ENCODE data around the gene DIABLO. TPM values are rescaled to one million over a fixed set of nuclear protein-coding genes. Genes with fewer than 3 reads are reported as not detected.
"Not testable (repeated sequence)": the region's sequence is repeated elsewhere in the genome, so short reads cannot be mapped to it uniquely, and the experiment has no call there.

Gene DIABLO
- total RNA-seq, 1 experiment from 2014 or later: 61.6 TPM

DNA sequence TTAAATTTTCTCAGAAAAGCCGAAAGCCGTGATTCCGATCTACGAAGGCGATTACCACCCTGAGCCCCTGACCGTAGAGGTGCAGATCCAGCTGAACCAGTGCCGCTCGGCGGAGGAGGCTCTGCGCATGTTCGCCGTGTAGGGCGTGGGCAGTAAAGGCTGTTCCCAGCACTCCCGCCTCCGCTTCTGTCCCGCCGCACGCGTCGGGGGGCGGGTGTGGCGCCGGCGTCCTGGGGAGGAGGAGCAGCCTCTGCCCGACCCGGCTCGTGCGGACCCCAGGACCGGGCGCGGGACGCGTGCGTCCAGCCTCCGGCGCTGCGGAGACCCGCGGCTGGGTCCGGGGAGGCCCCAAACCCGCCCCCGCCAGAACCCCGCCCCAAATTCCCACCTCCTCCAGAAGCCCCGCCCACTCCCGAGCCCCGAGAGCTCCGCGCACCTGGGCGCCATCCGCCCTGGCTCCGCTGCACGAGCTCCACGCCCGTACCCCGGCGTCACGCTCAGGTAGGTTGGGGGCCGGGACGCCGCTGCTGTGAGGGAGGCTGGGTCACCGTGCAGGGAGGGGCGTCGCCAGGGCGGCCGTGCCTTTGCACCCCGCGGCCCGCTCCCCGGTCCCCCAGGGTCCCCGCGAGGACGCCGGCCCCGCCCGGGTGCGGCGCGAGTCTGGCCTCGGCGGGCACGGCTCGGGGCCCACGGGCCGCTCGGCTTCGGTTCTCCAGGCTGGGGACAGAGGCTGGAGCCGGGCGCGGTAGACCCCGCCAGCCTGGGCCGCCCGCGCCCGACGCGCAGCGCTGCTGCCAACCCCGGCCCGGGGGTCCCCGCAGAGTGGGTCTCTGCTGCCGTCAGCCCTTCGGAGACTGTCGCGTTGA, 22.3 kb downstream of the DIABLO start, which contains the start of gene B3GNT4:
B3GNT4 (plus strand) TSS at position 409 of the 866 bp plus-strand sequence. CDS start 910 bp downstream, outside the sequence.
- no peak within 1 kb of the TSS for H3K27ac ChIP-seq
- H3K36me3 ChIP-seq: no peaks in the 10 kb centered on the region; the same call in 1 of the 2 replicates
- H3K4me1 ChIP-seq: no peaks in the 10 kb centered on the region
- H3K27me3 ChIP-seq: no peaks in the 10 kb centered on the region
- peak within 1 kb of the TSS; percentile 57 for H3K4me3 ChIP-seq
- no peaks in the 10 kb centered on the region for H3K9me3 ChIP-seq (replicated peaks)
- peak; percentile 50 to 51 for DNase-seq

DNA sequence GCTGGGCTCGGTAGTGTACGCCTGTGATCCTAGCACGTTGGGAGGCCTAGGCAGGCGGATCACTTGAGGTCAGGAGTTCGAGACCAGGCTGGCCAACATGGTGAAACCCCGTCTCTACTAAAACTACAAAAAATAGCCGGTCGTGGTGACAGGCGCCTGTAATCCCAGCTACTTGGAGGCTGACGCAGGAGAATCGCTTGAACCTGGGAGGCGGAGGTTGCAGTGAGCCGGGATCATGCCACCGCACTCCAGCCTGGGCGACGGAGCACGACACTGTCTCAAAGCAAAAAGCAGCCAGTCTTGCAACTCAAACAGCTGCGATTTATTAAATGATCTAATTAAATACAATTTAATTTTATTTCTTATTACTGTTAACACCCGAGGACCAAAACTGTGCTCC, 23.0 kb downstream of the DIABLO start:
- not testable (repeated sequence) for H3K27me3 ChIP-seq; H3K27ac ChIP-seq; H3K4me1 ChIP-seq; H3K9me3 ChIP-seq (replicated peaks); H3K36me3 ChIP-seq; DNase-seq
- H3K4me3 ChIP-seq: peak overlapping the region; percentile 57

DNA sequence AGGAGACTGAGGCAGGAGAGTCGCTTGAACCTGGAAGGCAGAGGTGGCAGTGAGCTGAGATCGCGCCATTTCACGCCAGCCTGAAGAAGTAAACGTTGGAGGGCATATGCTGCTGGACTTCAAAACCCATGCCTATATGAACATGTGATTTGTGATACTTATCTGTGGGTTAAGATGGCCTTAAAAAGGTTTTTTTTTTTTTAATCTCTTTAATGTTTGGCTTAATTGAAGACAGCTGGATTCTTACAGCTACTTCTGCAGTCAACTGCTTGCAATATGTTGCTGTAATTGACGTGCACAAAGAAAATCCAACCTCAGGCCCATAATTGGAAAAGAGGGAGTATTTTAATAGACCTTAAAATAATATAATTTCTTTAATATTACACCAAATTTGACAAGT, 23.8 kb downstream of the DIABLO start:
- Histone ChIP-seq H3K4me3 (no peak overlapping the region), H3K4me1 (no peaks in the 10 kb centered on the region), H3K27ac (no peak overlapping the region), H3K9me3 (replicated peaks) (no peaks in the 10 kb centered on the region), H3K27me3 (no peaks in the 10 kb centered on the region), H3K36me3 (no peaks in the 10 kb centered on the region; the same call in 1 of the 2 replicates)
- no peak for DNase-seq

DNA sequence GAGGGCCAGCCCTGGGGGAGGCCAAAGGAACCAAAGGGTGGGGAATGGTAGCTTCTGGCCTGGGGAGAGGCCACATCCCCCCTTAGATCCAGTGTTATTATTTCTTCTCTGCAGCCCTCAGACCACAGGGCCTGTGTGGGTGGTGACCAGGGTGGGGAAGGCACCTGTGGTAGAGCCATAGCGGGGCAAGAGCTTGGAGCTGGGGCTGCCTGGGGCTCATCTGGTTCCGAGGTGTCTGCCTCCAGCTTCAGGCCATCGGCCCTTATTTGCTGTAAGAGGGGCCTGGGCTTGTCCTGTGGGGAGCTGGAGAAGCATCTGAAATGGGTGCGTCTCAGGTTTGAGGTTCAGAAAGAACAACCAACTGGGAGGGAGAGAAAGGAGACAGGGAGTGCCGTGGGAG, 24.5 kb downstream of the DIABLO start:
- H3K4me1 ChIP-seq: no peaks in the 10 kb centered on the region
- H3K27me3 ChIP-seq: no peaks in the 10 kb centered on the region
- no peak overlapping the region for H3K4me3 ChIP-seq
- H3K9me3 ChIP-seq (replicated peaks): no peaks in the 10 kb centered on the region
- DNase-seq: no peak
- no peaks in the 10 kb centered on the region for H3K36me3 ChIP-seq
- H3K27ac ChIP-seq: no peak overlapping the region

DNA sequence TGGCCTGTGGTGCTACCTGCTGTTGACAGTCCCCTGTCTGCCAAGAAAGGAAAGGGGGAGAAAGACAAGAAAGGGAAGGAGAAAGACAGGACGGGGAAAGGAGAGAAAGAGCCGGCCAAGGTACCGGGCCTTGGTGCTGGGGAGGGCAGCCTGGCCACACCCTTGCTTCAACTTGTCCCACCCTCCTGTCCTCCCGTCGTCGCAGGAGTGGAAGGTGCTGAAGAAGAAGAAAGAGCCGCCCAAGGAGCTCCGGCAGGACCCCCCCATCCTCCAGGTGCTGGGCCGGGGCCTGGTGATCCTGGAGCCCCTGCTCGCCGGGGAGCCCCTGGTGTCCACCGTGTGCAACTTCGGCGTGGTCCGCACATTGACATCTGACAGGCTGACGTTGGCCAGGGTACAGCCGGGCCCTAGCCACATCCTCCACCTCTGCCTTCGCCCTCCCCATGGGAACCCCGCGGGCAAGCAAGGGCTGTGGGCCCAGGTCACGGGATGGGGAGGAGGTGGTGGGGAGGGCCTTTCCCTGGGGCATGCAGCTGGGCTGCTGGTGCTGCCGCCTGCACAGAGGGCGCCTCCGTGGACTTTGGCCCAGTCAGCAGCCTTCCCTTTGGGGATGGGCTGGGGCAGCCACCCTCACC, 25.2 kb downstream of the DIABLO start:
- Histone ChIP-seq H3K36me3 (no peaks in the 10 kb centered on the region), H3K4me3 (no peak overlapping the region), H3K4me1 (no peaks in the 10 kb centered on the region), H3K27ac (no peak overlapping the region), H3K27me3 (no peaks in the 10 kb centered on the region), H3K9me3 (replicated peaks) (no peaks in the 10 kb centered on the region)
- no peak for DNase-seq

DNA sequence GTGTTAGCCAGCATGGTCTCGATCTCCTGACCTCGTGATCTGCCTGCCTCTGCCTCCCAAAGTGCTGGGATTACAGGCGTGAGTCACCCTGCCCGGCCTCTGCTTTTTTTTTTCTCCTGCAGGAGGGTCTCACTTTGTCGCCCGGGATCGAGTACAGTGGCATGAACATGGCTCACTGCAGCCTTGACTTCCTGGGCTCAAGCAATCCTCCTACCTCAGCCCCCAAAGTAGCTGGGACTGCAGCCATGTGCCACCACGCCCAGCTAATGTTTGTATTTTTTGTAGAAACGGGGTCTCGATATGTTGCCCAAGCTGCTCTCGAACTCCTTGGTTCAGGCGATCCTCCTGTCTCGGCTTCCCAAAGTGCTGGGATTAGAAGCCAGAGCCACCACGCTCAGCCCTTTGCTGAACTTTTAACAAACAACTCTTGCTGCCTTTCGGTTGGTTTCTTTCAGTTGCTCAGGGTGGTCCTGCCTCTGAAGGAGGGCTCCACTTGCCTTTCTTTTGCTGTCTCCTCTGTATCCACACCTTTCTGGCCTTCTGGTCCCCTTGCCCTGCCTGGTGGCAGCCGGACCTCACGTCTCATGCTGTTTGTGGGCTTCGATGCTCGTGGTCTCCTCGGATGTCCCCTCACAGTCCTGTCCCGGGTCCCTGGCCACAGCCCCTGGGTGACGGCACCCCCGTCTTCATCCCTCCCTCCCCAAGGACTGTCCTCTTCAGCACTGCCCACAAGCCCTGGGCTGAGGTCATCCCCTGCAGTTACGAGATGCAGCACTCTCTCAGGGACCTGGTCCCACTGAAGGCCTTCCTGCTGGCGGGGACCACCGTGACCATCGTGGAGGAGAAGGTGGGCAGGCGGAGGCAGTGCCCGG, 26.1 kb downstream of the DIABLO start:
- Histone ChIP-seq H3K9me3 (replicated peaks) (no peaks in the 10 kb centered on the region), H3K27ac (no peak overlapping the region), H3K4me1 (no peaks in the 10 kb centered on the region), H3K36me3 (no peaks in the 10 kb centered on the region), H3K4me3 (no peak overlapping the region), H3K27me3 (no peaks in the 10 kb centered on the region)
- no peak for DNase-seq

DNA sequence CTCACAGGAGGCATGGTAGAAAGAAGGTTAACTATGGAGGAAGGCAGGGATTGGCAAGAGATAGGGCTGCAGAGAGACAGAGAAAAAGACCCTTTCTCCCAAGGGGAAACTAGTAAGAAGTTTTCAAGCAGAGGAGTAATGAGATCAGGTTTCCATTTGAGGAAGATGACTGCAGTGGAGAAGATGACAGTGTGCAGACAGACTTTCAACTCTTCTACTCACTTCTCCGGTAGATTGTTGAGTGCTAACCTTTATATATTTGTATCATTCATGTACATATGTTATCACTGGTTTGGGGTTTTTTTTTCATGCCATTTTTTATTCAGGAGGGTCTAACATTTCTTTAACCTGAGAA, 28.3 kb downstream of the DIABLO start:
- Histone ChIP-seq H3K9me3 (replicated peaks) (no peaks in the 10 kb centered on the region), H3K4me1 (no peaks in the 10 kb centered on the region), H3K36me3 (no peaks in the 10 kb centered on the region), H3K27me3 (no peaks in the 10 kb centered on the region), H3K27ac (no peak overlapping the region), H3K4me3 (no peak overlapping the region)
- no peak for DNase-seq

DNA sequence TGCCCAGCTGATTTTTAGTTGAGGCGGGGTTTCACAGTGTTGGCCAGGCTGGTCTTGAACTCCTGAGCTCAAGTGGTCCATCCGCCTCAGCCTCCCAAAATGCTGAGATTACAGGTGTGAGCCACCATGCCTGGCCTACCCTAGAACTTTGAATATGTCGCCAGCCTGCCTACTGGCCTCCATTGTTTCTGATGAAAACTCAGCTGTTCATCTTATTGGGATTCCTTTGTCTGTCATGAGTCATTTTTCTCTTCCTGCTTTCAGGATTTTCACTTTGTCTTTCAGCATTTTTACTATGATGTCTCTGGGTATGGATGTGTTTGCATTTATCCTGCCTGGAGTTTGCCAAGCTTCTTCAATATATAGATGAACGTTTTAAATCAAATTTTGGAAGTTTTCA, 30.4 kb downstream of the DIABLO start:
- H3K27ac ChIP-seq: no peak overlapping the region
- H3K36me3 ChIP-seq: no peaks in the 10 kb centered on the region
- DNase-seq: no peak

DNA sequence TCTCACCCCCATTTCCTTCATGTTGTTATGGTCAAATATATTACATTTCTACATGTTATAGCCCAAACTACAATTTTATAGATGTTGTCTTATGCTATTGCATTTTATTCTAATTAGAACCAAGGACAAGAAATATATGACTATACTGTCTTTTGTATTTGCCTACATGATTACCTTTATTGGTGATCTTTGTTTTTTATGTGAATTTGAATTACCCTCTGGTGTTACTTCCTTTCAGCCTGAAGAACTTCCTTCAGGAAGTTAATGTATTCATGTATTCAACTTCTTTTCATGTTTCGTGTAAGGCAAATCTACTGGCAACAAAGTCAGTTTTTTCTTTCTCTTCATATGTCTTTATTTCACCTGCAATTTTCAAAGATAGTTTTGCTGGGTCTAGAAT, 31.0 kb downstream of the DIABLO start:
- no peak for DNase-seq
- no peaks in the 10 kb centered on the region for H3K4me1 ChIP-seq
- H3K9me3 ChIP-seq (replicated peaks): no peaks in the 10 kb centered on the region
- no peak overlapping the region for H3K27ac ChIP-seq
- H3K27me3 ChIP-seq: no peaks in the 10 kb centered on the region
- no peak overlapping the region for H3K4me3 ChIP-seq
- no peaks in the 10 kb centered on the region for H3K36me3 ChIP-seq

More for the DNA sequence above, 30.4 kb downstream of the DIABLO start:
- no peak overlapping the region for H3K4me3 ChIP-seq
- no peaks in the 10 kb centered on the region for H3K9me3 ChIP-seq (replicated peaks)
- H3K27me3 ChIP-seq: no peaks in the 10 kb centered on the region
- no peaks in the 10 kb centered on the region for H3K4me1 ChIP-seq

DNA sequence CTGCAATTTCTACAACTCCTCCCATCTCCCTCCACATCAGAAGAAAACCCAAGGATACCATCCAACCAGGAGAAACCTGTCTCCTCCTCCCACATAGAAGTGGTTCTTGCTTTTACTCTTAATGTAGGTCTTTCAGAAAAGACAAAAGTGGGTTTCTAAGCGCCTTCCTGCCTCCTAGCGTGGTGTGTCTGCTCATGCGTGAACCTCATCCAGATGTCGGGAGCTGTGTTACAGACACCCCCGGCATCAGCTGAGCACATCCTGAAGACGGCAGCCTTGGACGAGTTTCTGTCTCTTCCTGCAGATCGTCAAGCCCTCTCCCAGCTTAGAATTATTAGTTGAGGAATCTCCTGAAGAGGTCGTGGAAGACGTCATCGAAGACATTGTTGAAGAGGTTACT, 33.4 kb downstream of the DIABLO start:
- Histone ChIP-seq H3K9me3 (replicated peaks) (no peaks in the 10 kb centered on the region), H3K36me3 (no peaks in the 10 kb centered on the region), H3K4me3 (no peak overlapping the region), H3K27me3 (no peaks in the 10 kb centered on the region), H3K4me1 (peaks cover 4% of the 10 kb centered on the region; the same call in 1 of the 2 replicates), H3K27ac (no peak overlapping the region)
- no peak for DNase-seq

DNA sequence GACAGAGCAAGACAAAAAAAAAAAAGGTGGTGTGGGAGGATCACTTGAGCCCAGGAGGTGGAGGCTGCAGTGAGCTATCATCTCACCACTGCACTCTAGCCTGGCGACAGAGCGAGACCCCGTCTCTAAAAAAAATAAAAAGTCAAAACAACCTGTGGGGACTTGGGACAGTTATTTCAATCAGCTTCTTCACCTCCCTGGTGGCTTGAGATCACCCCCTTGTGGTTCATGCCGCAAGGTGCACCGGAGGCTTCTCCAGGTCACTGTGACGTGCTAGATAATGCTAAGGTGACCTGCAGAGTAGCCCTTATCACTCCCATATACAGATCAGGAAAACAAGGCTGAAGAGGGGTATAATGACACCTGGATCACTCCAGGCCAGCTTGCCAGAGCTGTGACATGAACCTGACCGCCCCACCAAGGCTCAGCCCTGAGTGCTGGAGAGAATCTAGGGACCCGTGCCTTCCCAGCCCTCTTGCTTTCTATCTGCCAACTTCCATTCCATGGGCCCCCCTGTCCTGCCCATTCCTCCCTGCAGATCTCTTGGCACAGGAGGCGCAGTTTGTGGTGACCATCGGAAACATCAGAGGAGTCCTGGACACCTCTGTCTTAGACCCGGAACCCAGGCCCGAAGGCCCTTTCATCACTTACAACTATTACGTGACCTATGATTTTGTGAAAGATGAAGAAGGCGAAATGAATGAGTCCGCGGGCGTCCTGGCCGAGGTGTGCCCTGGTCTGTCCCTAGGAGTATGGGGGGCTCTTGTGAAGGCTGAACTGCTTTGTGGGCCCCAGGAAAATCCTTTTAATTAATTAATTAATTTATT, 34.8 kb downstream of the DIABLO start:
- no peaks in the 10 kb centered on the region for H3K9me3 ChIP-seq (replicated peaks)
- no peaks in the 10 kb centered on the region for H3K27me3 ChIP-seq
- H3K36me3 ChIP-seq: no peaks in the 10 kb centered on the region
- H3K27ac ChIP-seq: no peak overlapping the region
- no peak overlapping the region for H3K4me3 ChIP-seq
- H3K4me1 ChIP-seq: peaks cover 7% of the 10 kb centered on the region; the same call in 1 of the 2 replicates
- peak; percentile 58 to 76 for DNase-seq

DNA sequence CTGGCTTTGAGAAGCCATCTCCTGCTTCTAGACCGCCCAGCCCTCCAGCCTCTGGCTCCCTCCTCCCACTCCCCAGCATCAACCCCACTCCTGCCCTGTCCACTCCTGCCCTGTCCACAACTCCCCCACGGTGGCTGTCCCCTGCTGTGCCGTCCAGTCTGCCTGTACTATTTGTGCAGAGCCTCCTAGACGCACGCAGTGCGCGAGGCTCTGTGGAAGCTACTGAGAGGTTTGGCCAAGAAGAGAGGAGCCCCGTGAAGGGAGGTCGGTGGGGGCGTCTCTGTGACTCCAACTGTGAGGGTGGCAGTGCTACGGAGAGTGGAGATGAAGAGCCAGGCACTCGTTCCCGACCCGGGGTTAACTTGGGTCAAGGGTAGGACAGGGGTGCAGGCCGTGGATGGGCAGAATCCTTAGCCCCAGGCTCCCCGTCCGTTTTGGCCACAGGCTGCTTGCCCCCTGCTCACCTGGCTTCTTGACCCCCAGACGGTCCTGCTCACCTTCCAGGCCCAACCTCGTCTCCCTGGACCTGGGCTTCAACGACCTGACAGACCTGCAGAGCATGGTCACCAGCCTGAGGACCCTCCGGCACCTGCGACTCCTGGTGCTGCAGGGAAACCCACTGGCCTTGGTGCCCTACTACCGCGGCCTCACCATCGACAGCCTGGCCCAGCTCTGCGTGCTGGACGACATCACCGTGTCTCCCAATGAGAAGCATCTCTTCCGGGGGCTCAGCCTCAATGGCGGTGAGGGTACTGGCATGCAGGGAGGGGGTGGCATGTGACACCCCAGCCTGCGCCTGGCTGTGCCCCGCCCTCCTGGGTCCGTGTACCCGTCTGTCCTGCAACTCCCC, 36.0 kb downstream of the DIABLO start:
- Histone ChIP-seq H3K36me3 (no peaks in the 10 kb centered on the region), H3K4me1 (peaks cover 7% of the 10 kb centered on the region; the same call in 1 of the 2 replicates), H3K27me3 (no peaks in the 10 kb centered on the region), H3K4me3 (no peak overlapping the region), H3K9me3 (replicated peaks) (no peaks in the 10 kb centered on the region), H3K27ac (no peak overlapping the region)
- no peak for DNase-seq

DNA sequence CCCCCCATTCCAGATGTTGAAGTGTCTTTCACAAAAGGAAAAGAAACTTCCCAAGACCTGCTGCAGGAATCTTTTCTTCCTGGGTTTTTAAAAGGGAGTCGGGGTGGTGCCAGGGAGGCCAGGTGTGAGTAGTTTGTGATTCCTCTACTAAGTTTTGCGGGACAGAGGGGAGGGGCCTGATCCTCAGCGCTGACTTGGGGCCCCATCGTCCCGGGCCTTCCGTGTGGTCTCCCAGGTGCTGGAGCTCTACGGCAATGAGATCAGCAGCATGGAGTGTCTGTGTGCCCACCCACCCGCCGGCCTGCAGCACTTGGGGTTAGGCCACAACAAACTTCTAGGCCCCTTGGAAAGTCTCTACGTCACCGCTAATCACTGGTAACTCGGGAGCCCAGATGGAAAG, 38.4 kb downstream of the DIABLO start:
- Histone ChIP-seq H3K27me3 (no peaks in the 10 kb centered on the region), H3K27ac (no peak overlapping the region), H3K36me3 (no peaks in the 10 kb centered on the region), H3K4me3 (peak overlapping the region; percentile 7; the same call in 1 of the 2 replicates), H3K4me1 (peaks cover 12% of the 10 kb centered on the region), H3K9me3 (replicated peaks) (no peaks in the 10 kb centered on the region)
- peak; percentile 19 to 49 for DNase-seq

All from SJCRH30 (cell line).